ENCODE data around the gene DGCR6L.

DNA sequence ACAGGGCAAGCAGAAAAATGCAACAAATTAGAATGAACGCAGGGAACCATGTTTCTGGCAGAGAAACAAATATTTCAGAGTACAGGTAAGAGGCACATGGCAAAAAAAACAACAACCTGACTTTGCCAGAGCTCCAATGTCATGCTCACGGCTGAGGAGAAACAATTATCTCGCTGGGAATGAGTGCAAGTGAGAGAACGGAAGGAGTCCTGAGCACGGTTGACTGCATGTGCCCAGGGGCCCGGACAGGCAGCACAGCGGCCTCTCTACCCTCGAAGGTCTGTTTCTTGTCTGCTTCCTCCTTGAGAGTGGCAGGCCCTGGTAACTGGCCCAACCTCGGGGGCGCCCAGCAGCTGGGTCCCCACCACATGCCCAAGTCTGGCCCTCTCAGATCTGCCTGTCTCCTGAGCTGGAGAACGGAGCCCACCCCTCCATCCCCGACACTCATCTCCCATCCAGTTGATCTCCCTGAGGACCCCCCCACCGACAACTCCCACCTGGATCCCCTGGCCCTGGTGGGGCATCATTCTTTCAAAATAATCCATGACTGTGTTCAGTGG, 27.1 kb downstream of the DGCR6L start:
- TF ChIP-seq CTCF (conservative IDR thresholded peaks at IDR 0.05 in 1 of 2, IDR thresholded peaks at IDR 0.05 in 1 of 2; ENCODE audit: extremely low read depth in 1 of 2, insufficient read depth in 1 of 2, low read depth in 1 of 2, low read length in 2 of 2) (no peak), EZH2 (IDR thresholded peaks at IDR 0.05; ENCODE audit: borderline replicate concordance, low read length) (no peak)
